A549 (cell line): ENCODE measurements around the gene MEP1B. TPM values are rescaled to one million over a fixed set of nuclear protein-coding genes. Genes with fewer than 3 reads are reported as not detected.

Experiments
- ATAC-seq, 2 experiments: fragments of 200-7000 bp in 1 of 2; fragments of >200 bp in 1 of 2; cut with Nextera tagmentation in 1 of 2; cut with Tn5 transposase in 1 of 2; 3 replicates each; pipeline versions ENCODE4 v1.8.0 to v1.9.1; 2018 to 2020; ENCODE audit warnings: mild to moderate bottlenecking in 1 of 2, moderate library complexity in 1 of 2
- CTCF ChIA-PET: fragments of 300-600 bp; sonication (Branson Sonifier 250); formaldehyde crosslinking; extraction: SDS; loops from one replicate; lab custom pipeline; 2021; ENCODE audit warnings: antibody characterized with exemption, inconsistent platforms; lab: Yijun Ruan, JAX
- POLR2A ChIA-PET: fragments of 350-600 bp; formaldehyde crosslinking; extraction: SDS; loops from one replicate; lab custom pipeline; 2021; ENCODE audit warnings: antibody characterized with exemption, inconsistent platforms; lab: Yijun Ruan, JAX
- DNase-seq, 2 experiments: peaks; one replicate each; pipeline versions ENCODE4 v3.0.0 to v3.0.0-alpha.2; 2011 to 2016; ENCODE audit warnings: low read depth in 1 of 2, low spot score in 1 of 2
- FAIRE-seq: peaks from 2 replicates; lab custom pipeline; 2011; peaks lifted over from hg19 to GRCh38; lab: Jason Lieb, UNC
- H3K27ac ChIP-seq, 2 experiments: fragments of >200 bp; sonication (Bioruptor Twin); formaldehyde crosslinking; 3 replicates each; pipeline ENCODE4 v1.5.1; 2016 to 2017
- H3K4me1 ChIP-seq: fragments of >200 bp; sonication (Bioruptor Twin); formaldehyde crosslinking; 3 replicates; pipeline ENCODE4 v1.6.1; 2016
- H3K4me2 ChIP-seq: fragments of >200 bp; sonication (Bioruptor Twin); formaldehyde crosslinking; 3 replicates; pipeline ENCODE4 v1.6.1; 2016
- H3K4me3 ChIP-seq: fragments of >200 bp; sonication (Bioruptor Twin); formaldehyde crosslinking; 3 replicates; pipeline ENCODE4 v1.5.1; 2016
- H3K9me3 ChIP-seq: fragments of >200 bp; sonication (Bioruptor Twin); formaldehyde crosslinking; 3 replicates; pipeline ENCODE4 v1.6.1; 2016
- ATOH8 ChIP-seq: fragments of 250-450 bp; sonication (Bioruptor Pico); IDR thresholded peaks from 2 replicates; pipeline ENCODE4 v1.5.0; 2020; ENCODE audit warnings: low read depth, mild to moderate bottlenecking, moderate library complexity
- BHLHE40 ChIP-seq: IDR thresholded peaks from 2 replicates; pipeline ENCODE4 v1.6.1; 2012; ENCODE audit warnings: low read depth, low read length, inconsistent platforms
- CEBPB ChIP-seq, 2 experiments: fragments of >200 bp in 1 of 2; sonication (Bioruptor Twin) in 1 of 2; formaldehyde crosslinking in 1 of 2; IDR thresholded peaks; 2 replicates each; pipeline ENCODE4 v1.6.1; 2012 to 2016
- EHMT2 ChIP-seq: fragments of 200-600 bp; sonication (generic); IDR thresholded peaks from 2 replicates; pipeline ENCODE4 v1.6.1; 2016; ENCODE audit warnings: antibody characterized with exemption, low read depth, mild to moderate bottlenecking, moderate library complexity
- GATA3 ChIP-seq: IDR thresholded peaks from 2 replicates; pipeline ENCODE4 v1.6.1; 2012; ENCODE audit warnings: borderline replicate concordance
- HEYL ChIP-seq: fragments of 250-450 bp; sonication (Bioruptor Pico); IDR thresholded peaks from 2 replicates; pipeline ENCODE4 v1.8.0; 2021; ENCODE audit warnings: mild to moderate bottlenecking, moderate library complexity
- HOXA7 ChIP-seq: fragments of 250-450 bp; sonication (Bioruptor Pico); IDR thresholded peaks from 2 replicates; pipeline ENCODE4 v1.5.0; 2020; ENCODE audit warnings: mild to moderate bottlenecking, moderate library complexity
- KDM1A ChIP-seq: fragments of 200-600 bp; sonication (generic); IDR thresholded peaks from 2 replicates; pipeline ENCODE4 v1.6.1; 2016; ENCODE audit warnings: low read depth, mild to moderate bottlenecking
- MAZ ChIP-seq: fragments of 150-350 bp; IDR thresholded peaks from 2 replicates; pipeline ENCODE4 v1.6.1; 2014; ENCODE audit warnings: antibody characterized with exemption, low read depth, low read length, borderline replicate concordance
- PHF8 ChIP-seq: fragments of 200-600 bp; sonication (generic); IDR thresholded peaks from 2 replicates; pipeline ENCODE4 v1.6.1; 2016; ENCODE audit warnings: low read depth, mild to moderate bottlenecking, antibody characterized with exemption, moderate library complexity, borderline replicate concordance
- POLR2A ChIP-seq: IDR thresholded peaks from 2 replicates; pipeline ENCODE4 v1.6.1; 2012; ENCODE audit warnings: mild to moderate bottlenecking, low read length
- ZFP36 ChIP-seq: fragments of 450-650 bp; IDR thresholded peaks from 2 replicates; pipeline ENCODE4 v1.6.1; 2014; ENCODE audit warnings: borderline replicate concordance; ENCODE audit not compliant: partially characterized antibody
- WGBS: methylation state at CpG from one replicate; pipeline ENCODE4 v1.1.6; 2017; ENCODE audit errors: missing lambda C conversion rate; 5-methylcytosine and 5-hydroxymethylcytosine counted together
- polyA plus RNA-seq, 4 experiments: library from polyadenylated mRNA; depleted of rRNA in 3 of 4; stranded (reverse); fragments of >200 nt; fragmentation: RNase III in 1 of 4; extraction: RNeasy Plus Mini Kit Qiagen cat#74134 plus additional on column Dnase treatment in 1 of 4; gene quantifications; 2 replicates in 3 of 4; 3 replicates in 1 of 4; pipeline ENCODE4 v1.2.3, GENCODE V29; 2011 to 2017
- small RNA-seq, 6 experiments: library from RNA; depleted of rRNA; stranded (forward); fragments of <200 nt; gene quantifications; one replicate each; pipeline ENCODE3, GENCODE V24; 2012
- TF ChIP-seq, protein P1 (sequence below): fragments of >200 bp; sonication (Bioruptor Twin); formaldehyde crosslinking; IDR thresholded peaks from 2 replicates; pipeline ENCODE4 v1.6.1; 2016

Gene MEP1B
- polyA plus RNA-seq, 2 of the 4 experiments (the other 2 are of a cell fraction): 0.04 TPM; not detected in 1

DNA sequence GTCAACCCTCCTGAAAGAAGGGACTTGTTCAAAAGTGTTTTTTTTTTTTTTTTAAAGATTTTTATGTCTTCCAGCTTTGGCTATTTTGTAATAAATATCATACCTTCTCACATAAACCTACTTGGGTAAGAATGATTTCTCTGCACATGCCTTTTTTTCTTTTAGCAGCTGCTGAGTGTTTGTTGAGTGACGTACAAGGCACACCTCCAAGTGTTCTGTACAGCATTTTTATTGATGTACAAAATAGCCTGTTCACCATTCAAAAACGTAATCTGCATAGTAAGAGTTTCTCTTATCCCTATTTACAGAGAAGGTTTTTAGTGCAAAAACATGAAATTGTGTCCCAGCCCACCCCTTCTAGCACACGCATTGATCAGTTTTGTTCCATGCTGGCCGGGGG is 77.6 kb downstream of the MEP1B start:
- WGBS: 85% methylated on average over 4 of the region's 4 CpGs
- CTCF ChIA-PET: interaction anchor here (12.3 kb wide), 1 partner anchor 283 kb away, joined by 124 read pairs; no protein-coding TSS in a partner anchor

More for the DNA sequence above, 77.6 kb downstream of the MEP1B start:
- no peak overlapping the region for H3K4me3 ChIP-seq
- POLR2A ChIA-PET: no interaction called here
- H3K4me2 ChIP-seq: no peak overlapping the region
- no peak for ATAC-seq
- H3K9me3 ChIP-seq: no peaks in the 10 kb centered on the region
- DNase-seq: no peak
- TF ChIP-seq MAZ (no peak), GATA3 (no peak), CEBPB (IDR thresholded peaks at IDR 0.05) (no peak), EHMT2 (no peak), ATOH8 (CRISPR knock-in tag) (no peak), PHF8 (no peak), BHLHE40 (no peak), HEYL (CRISPR knock-in tag) (no peak), ZFP36 (no peak), KDM1A (no peak), HOXA7 (CRISPR knock-in tag) (no peak), POLR2A (no peak)
- TF ChIP-seq, protein P1, sequence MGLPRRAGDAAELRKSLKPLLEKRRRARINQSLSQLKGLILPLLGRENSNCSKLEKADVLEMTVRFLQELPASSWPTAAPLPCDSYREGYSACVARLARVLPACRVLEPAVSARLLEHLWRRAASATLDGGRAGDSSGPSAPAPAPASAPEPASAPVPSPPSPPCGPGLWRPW: no peak
- TF ChIP-seq, all 56 proteins: peak for 0
- H3K27ac ChIP-seq: no peak overlapping the region
- H3K4me1 ChIP-seq: no peaks in the 10 kb centered on the region
- no peak for FAIRE-seq

Small RNA genes lying within 50 kb of the gene (small RNA-seq; reads per million reads assigned to genes)
- 0 reads per million in 6 experiments for gene RF00019
- gene RNA5SP453: 0 to 1.0 (median 0) reads per million in 6 experiments

Other genes starting within 250 kb of the MEP1B start
- gene TRAPPC8, start 246.9 kb upstream of the MEP1B start, polyA plus RNA-seq (2011; rRNA removed): 41.8 and 58.8 TPM in 2 replicates
- gene TRAPPC8, start 246.9 kb upstream of the MEP1B start, polyA plus RNA-seq (2017; fragmentation: RNase III; extraction: RNeasy Plus Mini Kit Qiagen cat#74134 plus additional on column Dnase treatment): 12.0 to 12.4 TPM (median 12.2 TPM) in 3 replicates
- 0.30 and 0.81 TPM in 2 replicates for gene RNF125, start 171.2 kb upstream of the MEP1B start, polyA plus RNA-seq (2011; rRNA removed)
- 0.13 to 0.18 TPM (median 0.14 TPM) in 3 replicates for gene RNF125, start 171.2 kb upstream of the MEP1B start, polyA plus RNA-seq (2017; fragmentation: RNase III; extraction: RNeasy Plus Mini Kit Qiagen cat#74134 plus additional on column Dnase treatment)
- gene RNF138, start 98.2 kb upstream of the MEP1B start, polyA plus RNA-seq (2011; rRNA removed): 11.6 and 17.4 TPM in 2 replicates
- 18.3 to 24.9 TPM (median 18.6 TPM) in 3 replicates for gene RNF138, start 98.2 kb upstream of the MEP1B start, polyA plus RNA-seq (2017; fragmentation: RNase III; extraction: RNeasy Plus Mini Kit Qiagen cat#74134 plus additional on column Dnase treatment)